Measurements from ENCODE around the gene PCSK6.

DNA sequence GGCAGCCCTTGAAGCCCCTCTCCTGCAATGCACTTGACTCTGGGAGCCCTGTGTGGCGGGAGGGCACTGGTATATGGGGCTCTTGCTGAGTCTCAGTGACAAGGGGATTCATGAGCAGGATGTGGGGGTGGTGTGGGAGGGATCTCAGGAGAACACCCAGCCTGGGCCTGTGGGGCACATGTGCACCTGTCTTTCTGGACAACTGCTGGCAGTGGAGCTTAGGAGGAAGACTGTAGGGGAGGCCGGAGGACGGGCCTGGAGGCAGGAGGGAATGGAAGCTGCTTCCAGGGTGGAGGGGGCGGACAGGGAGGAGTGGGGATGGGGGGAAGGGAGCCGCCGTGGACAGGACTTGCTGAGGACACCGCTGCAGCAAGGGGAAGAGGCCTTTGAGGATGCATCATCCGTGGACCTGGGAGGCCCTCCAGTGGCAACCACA, 183.7 kb downstream of the PCSK6 start:
- TF ChIP-seq GATA2 (IDR thresholded peaks at IDR 0.05; ENCODE audit: low read depth, low read length) (no peak), GATA3 (IDR thresholded peaks at IDR 0.05; ENCODE audit: low read depth, low read length) (no peak)
